Lower leg skin (tissue), 3 donors: ENCODE results near the gene HSD17B4.

Source experiments
- POLR2A ChIP-seq, 2 donors: fragments of 450-650 bp; IDR thresholded peaks; one replicate each; pipeline ENCODE4 v1.6.1; 2016 to 2017; ENCODE audit warnings: antibody characterized with exemption in 2 of 2, mild to moderate bottlenecking in 1 of 2, moderate library complexity in 1 of 2
- TF ChIP-seq, protein P1 (sequence below), 3 donors: fragments of 450-650 bp; IDR thresholded peaks; one replicate each; pipeline ENCODE4 v1.5.1; 2016; ENCODE audit warnings: antibody characterized with exemption in 3 of 3, mild to moderate bottlenecking in 3 of 3, moderate library complexity in 2 of 3

DNA sequence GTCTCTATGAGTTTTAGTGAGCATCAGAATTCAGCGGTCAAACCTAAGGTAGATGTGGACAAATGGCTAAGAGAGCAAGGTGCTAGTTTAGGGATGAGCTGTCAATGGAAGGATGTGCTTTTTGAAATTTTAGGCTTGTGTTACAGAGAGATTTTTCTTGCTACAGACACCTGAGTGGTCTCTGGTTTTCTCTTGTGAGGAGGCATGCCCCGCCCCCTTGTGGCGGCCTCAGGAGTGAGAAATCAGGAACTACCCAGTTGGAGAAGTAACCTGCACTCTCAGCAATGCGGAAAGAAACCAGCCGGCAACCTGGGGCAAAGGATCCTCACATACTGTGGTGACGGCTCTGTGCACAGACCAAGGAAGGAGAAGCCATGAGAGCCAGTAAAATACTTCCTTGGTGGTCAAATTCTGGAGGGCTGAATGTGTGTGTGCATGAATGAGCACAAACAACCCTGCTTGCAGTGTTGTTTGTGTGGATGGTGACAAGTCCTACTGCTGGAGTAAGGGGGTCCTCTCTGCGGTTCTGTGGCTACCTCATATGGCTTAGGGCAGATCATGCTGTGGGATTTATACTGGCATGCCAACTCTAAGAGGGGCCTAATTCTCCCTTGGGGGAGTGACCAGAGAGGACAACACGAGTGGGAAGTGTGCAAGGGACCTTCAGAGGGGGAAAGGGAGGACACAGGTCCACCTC is 16.7 kb upstream of the HSD17B4 start:
- TF ChIP-seq, protein P1, sequence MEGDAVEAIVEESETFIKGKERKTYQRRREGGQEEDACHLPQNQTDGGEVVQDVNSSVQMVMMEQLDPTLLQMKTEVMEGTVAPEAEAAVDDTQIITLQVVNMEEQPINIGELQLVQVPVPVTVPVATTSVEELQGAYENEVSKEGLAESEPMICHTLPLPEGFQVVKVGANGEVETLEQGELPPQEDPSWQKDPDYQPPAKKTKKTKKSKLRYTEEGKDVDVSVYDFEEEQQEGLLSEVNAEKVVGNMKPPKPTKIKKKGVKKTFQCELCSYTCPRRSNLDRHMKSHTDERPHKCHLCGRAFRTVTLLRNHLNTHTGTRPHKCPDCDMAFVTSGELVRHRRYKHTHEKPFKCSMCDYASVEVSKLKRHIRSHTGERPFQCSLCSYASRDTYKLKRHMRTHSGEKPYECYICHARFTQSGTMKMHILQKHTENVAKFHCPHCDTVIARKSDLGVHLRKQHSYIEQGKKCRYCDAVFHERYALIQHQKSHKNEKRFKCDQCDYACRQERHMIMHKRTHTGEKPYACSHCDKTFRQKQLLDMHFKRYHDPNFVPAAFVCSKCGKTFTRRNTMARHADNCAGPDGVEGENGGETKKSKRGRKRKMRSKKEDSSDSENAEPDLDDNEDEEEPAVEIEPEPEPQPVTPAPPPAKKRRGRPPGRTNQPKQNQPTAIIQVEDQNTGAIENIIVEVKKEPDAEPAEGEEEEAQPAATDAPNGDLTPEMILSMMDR (IDR thresholded peaks at IDR 0.05): no peak
- no peak for TF ChIP-seq POLR2A (IDR thresholded peaks at IDR 0.05)
